PC-9 (cell line): Measurements from ENCODE around the gene UBE2M. TPM values are rescaled to one million over a fixed set of nuclear protein-coding genes. Genes with fewer than 3 reads are reported as not detected.

ENCODE experiments used
- BruUV-seq: library from RNA; stranded (reverse); fragments of 400-500 nt; replicated peaks from 2 replicates; lab custom pipeline; 2021; lab: Mats Ljungman, UMichigan
- CTCF ChIA-PET: fragments of 300-600 bp; sonication (Branson Sonifier 250); formaldehyde crosslinking; loops from one replicate; lab custom pipeline; 2022; ENCODE audit warnings: antibody characterized with exemption; lab: Charles Lee
- POLR2A ChIA-PET: fragments of 300-600 bp; sonication (Branson Sonifier 250); formaldehyde crosslinking; loops from one replicate; lab custom pipeline; 2022; ENCODE audit warnings: antibody characterized with exemption; ENCODE audit not compliant: unreplicated experiment; lab: Charles Lee
- DNase-seq, 2 experiments: peaks; one replicate each; pipeline versions ENCODE4 v3.0.0 to v3.0.0-alpha.2; 2015 to 2022; ENCODE audit warnings: mixed read lengths in 1 of 2
- H2AFZ ChIP-seq: fragments of 200-600 bp; sonication (generic); 2 replicates; pipeline ENCODE4 v1.8.1; 2017; ENCODE audit warnings: antibody characterized with exemption
- H3F3A ChIP-seq: fragments of 200-600 bp; sonication (generic); 2 replicates; pipeline ENCODE4 v1.8.1; 2017; ENCODE audit warnings: antibody characterized with exemption, mild to moderate bottlenecking, low read depth; ENCODE audit not compliant: insufficient read depth
- H3K27ac ChIP-seq: fragments of 200-600 bp; sonication (generic); 2 replicates; pipeline ENCODE4 v1.6.1; 2016; ENCODE audit warnings: mixed run types
- H3K27me3 ChIP-seq: fragments of 200-600 bp; sonication (generic); 2 replicates; pipeline ENCODE4 v1.6.1; 2016; ENCODE audit warnings: low read depth, mixed run types; ENCODE audit not compliant: insufficient read depth
- H3K36me3 ChIP-seq: fragments of 200-600 bp; sonication (generic); 2 replicates; pipeline ENCODE4 v1.6.1; 2016; ENCODE audit warnings: low read depth, mixed run types
- H3K4me1 ChIP-seq: fragments of 200-600 bp; sonication (generic); replicated peaks from 2 replicates; pipeline ENCODE4 v1.6.1; 2016; ENCODE audit warnings: mixed run types; ENCODE audit not compliant: insufficient read depth
- H3K4me2 ChIP-seq: fragments of 200-600 bp; sonication (generic); 2 replicates; pipeline ENCODE4 v1.6.1; 2017; ENCODE audit warnings: mixed run types
- H3K4me3 ChIP-seq: fragments of 200-600 bp; sonication (generic); 2 replicates; pipeline ENCODE4 v1.6.1; 2016; ENCODE audit warnings: mixed run types
- H3K79me2 ChIP-seq: fragments of 200-600 bp; sonication (generic); 2 replicates; pipeline ENCODE4 v1.6.1; 2017; ENCODE audit warnings: low read depth, mixed run types
- H3K9me2 ChIP-seq: fragments of 200-600 bp; sonication (generic); 2 replicates; pipeline ENCODE4 v1.8.1; 2017; ENCODE audit warnings: mild to moderate bottlenecking; ENCODE audit not compliant: insufficient read depth
- H3K9me3 ChIP-seq: fragments of 200-600 bp; sonication (generic); 2 replicates; pipeline ENCODE4 v1.8.1; 2016; ENCODE audit warnings: low read depth; ENCODE audit not compliant: insufficient read depth
- H4K20me1 ChIP-seq: fragments of 200-600 bp; sonication (generic); 2 replicates; pipeline ENCODE4 v1.8.1; 2017; ENCODE audit not compliant: insufficient read depth
- EZH2 ChIP-seq: fragments of 200-600 bp; sonication (generic); IDR thresholded peaks from 2 replicates; pipeline ENCODE4 v1.8.0; 2017; ENCODE audit warnings: antibody characterized with exemption, low read depth
- intact Hi-C: fragments of 100-400 bp; cut with micrococcal nuclease; formaldehyde crosslinking; loops from one replicate; pipeline ENCODE4 v1.10.0; 2022; ENCODE audit not compliant: unreplicated experiment
- total RNA-seq: library from RNA; stranded (reverse); gene quantifications from 2 replicates; pipeline ENCODE4 v1.2.3, GENCODE V29; 2021
- TF ChIP-seq, protein P1 (sequence below): fragments of 200-600 bp; sonication (generic); conservative IDR thresholded peaks from 2 replicates; pipeline ENCODE4 v1.6.1; 2017; ENCODE audit warnings: mixed run types, antibody characterized with exemption, mild to moderate bottlenecking, moderate library complexity

Gene UBE2M
- total RNA-seq, 1 experiment from 2014 or later: not detected

- Histone ChIP-seq H3F3A (peaks cover 14% of the 10 kb centered on the region; the same call in 1 of the 2 replicates), H3K79me2 (peaks cover 8% of the 10 kb centered on the region), H3K4me2 (no peak overlapping the region), H3K9me3 (no peaks in the 10 kb centered on the region), H4K20me1 (no peaks in the 10 kb centered on the region), H3K36me3 (no peaks in the 10 kb centered on the region), H3K27ac (no peak overlapping the region), H3K4me1 (peaks cover 10% of the 10 kb centered on the region), H3K9me2 (no peaks in the 10 kb centered on the region), H3K4me3 (no peak overlapping the region), H2AFZ (no peak overlapping the region), H3K27me3 (no peaks in the 10 kb centered on the region)
- TF ChIP-seq, protein P1, sequence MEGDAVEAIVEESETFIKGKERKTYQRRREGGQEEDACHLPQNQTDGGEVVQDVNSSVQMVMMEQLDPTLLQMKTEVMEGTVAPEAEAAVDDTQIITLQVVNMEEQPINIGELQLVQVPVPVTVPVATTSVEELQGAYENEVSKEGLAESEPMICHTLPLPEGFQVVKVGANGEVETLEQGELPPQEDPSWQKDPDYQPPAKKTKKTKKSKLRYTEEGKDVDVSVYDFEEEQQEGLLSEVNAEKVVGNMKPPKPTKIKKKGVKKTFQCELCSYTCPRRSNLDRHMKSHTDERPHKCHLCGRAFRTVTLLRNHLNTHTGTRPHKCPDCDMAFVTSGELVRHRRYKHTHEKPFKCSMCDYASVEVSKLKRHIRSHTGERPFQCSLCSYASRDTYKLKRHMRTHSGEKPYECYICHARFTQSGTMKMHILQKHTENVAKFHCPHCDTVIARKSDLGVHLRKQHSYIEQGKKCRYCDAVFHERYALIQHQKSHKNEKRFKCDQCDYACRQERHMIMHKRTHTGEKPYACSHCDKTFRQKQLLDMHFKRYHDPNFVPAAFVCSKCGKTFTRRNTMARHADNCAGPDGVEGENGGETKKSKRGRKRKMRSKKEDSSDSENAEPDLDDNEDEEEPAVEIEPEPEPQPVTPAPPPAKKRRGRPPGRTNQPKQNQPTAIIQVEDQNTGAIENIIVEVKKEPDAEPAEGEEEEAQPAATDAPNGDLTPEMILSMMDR: no peak
- TF ChIP-seq EZH2: no peak
- DNase-seq: no peak
- no TSS peak for BruUV-seq
- ChIA-PET CTCF (no interaction called here), POLR2A (no interaction called here)
- intact Hi-C loops: no loop called here
These were observed 35.7 kb downstream of the UBE2M start for GRCh38 chr19:58522709-58523108.

DNA sequence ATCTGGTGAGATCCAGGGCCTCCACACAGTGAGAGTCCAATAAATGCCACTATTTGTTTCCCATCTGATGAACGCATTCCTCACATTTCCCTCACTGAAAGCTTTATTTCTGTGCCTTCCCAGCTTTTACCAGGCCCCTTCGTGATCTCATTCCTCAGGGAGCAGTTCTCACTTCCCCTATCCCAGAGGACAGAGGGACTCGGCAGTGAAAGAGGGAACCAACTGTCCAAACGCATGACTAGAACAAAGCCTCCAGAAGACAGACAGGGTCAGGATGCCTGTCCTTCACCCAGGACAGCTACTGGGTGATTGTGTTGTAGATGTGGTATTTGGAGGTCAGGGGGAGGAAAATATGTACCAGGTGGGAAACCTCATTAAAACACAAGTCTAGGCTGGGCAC is 36.8 kb downstream of the UBE2M start:
- Histone ChIP-seq H3K36me3 (no peaks in the 10 kb centered on the region), H2AFZ (no peak overlapping the region), H4K20me1 (no peaks in the 10 kb centered on the region), H3K9me3 (no peaks in the 10 kb centered on the region), H3K4me3 (no peak overlapping the region), H3K4me1 (peaks cover 10% of the 10 kb centered on the region), H3K9me2 (no peaks in the 10 kb centered on the region), H3K79me2 (peaks cover 18% of the 10 kb centered on the region), H3K27ac (no peak overlapping the region), H3K27me3 (no peaks in the 10 kb centered on the region), H3F3A (peaks cover 14% of the 10 kb centered on the region; the same call in 1 of the 2 replicates), H3K4me2 (no peak overlapping the region)
- CTCF ChIA-PET: no interaction called here
- no peak for DNase-seq
- POLR2A ChIA-PET: no interaction called here
- intact Hi-C loops: loop anchor here (2.0 kb wide), 1 partner anchor 303 kb away; no protein-coding TSS in a partner anchor
- TF ChIP-seq EZH2: no peak
- TF ChIP-seq, protein P1: no peak
- no TSS peak for BruUV-seq

GRCh38 chr19:58520257-58520599 is 38.2 kb downstream of the UBE2M start:
- intact Hi-C loops: loop anchor here (2.0 kb wide), 1 partner anchor 301 kb away; no protein-coding TSS in a partner anchor

More at GRCh38 chr19:58520257-58520599, 38.2 kb downstream of the UBE2M start:
- peaks cover 18% of the 10 kb centered on the region for H3K79me2 ChIP-seq
- peak overlapping the region; percentile 68 for H3K27ac ChIP-seq
- H3K27me3 ChIP-seq: no peaks in the 10 kb centered on the region
- peaks cover 10% of the 10 kb centered on the region for H3K4me1 ChIP-seq
- H3K9me3 ChIP-seq: no peaks in the 10 kb centered on the region
- POLR2A ChIA-PET: interaction anchor here (0.7 to 1.4 kb wide), 3 partner anchors 35 to 157 kb away, joined by 3 to 8 read pairs (median 3); partner anchors contain the start of genes CHMP2A and ZNF497
- peak overlapping the region; percentile 95 for H3K4me2 ChIP-seq
- BruUV-seq: TSS peak; percentile 86
- H3K4me3 ChIP-seq: peak overlapping the region; percentile 83
- H3F3A ChIP-seq: peaks cover 14% of the 10 kb centered on the region; the same call in 1 of the 2 replicates
- CTCF ChIA-PET: interaction anchor here (0.6 to 1.6 kb wide), 2 partner anchors 194 to 1416 kb away, joined by 4 read pairs; partner anchors contain the start of gene ZSCAN22
- no peaks in the 10 kb centered on the region for H3K36me3 ChIP-seq
- no peak for TF ChIP-seq EZH2
- TF ChIP-seq, protein P1: no peak
- peak overlapping the region; percentile 92 for H2AFZ ChIP-seq
- no peaks in the 10 kb centered on the region for H4K20me1 ChIP-seq
- no peaks in the 10 kb centered on the region for H3K9me2 ChIP-seq
- no peak for DNase-seq
